Astrocyte of the hippocampus (primary cell): ENCODE data around the gene TANGO2.
A peak's percentile ranks its signal among the peaks of the same experiment; 100 is the strongest.

Experiments
- DNase-seq: peaks from one replicate; pipeline ENCODE4 v3.0.0; 2011; ENCODE audit warnings: low read depth, low spot score

Gene TANGO2

DNA sequence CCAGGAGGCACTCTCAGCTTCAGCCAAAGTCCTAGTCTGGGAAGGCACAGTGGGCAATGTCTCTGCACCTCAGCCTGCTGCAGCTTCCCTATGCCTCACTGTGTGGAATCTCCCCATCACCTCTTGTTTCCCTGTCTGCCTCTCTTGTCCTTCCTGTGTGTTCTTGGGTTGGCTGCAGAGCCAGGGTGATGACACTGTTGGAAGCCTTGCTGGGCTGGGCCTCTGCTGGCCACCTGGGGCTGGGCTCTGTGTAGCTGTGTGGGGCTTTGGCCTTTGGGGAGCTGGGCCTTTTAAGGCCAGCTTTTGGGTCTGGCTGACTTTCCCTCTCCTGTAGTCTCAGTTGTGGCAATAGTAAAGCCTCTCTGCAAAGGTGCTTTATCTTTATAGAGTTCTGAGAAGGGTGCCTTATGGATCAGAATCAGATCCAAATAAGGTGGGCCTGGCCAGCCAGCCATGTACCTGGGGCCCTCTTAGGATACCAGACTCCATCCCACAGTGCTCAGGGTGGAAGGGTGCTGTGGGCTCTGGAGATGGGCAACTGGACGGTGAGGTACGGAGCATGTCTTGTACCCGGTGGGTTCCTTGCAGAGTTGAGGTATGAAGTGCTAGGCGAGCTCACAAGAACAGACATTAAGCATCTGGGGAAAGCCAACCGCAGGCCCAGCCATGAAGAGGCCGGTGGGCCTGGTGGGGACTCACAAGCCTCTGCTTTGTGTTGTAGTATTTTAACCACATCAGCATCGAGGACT lies 84.7 kb downstream of the TANGO2 start:
- DNase-seq, result no peak

DNA sequence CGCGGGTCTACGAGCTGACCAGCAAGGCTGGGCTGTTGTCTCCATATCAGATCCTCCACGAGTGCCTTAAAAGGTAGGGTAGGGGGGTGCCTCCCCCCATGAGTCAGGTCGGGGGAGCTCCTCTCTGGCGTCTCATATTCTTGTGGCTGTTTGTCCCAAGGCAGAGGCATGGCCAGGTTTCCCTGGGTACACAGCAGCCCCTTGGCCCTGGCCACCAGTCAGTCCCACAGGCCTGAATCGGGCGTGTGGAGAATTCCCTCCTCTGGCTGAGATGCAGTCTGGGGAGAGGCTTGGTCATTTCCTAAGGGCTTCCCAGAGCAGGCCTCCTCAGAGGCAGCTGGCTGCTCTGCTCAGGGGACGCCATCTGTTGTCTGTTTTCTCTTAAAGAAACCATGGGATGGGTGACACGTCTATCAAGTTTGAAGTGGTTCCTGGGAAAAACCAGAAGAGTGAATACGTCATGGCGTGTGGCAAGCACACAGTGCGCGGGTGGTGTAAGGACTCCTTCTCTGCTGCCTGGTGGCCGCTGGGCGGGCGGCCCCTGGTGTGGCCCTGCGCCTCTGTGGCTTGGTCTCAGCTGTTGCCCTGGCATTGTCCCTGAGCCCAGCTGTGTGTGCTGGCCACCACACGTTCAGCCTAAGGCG lies 85.4 kb downstream of the TANGO2 start:
- DNase-seq, result no peak

GRCh38 chr22:20106849-20107237 lies 85.9 kb downstream of the TANGO2 start:
- DNase-seq, result no peak

- DNase-seq, result no peak
Measured at GRCh38 chr22:20107471-20107901, 86.6 kb downstream of the TANGO2 start.

DNA sequence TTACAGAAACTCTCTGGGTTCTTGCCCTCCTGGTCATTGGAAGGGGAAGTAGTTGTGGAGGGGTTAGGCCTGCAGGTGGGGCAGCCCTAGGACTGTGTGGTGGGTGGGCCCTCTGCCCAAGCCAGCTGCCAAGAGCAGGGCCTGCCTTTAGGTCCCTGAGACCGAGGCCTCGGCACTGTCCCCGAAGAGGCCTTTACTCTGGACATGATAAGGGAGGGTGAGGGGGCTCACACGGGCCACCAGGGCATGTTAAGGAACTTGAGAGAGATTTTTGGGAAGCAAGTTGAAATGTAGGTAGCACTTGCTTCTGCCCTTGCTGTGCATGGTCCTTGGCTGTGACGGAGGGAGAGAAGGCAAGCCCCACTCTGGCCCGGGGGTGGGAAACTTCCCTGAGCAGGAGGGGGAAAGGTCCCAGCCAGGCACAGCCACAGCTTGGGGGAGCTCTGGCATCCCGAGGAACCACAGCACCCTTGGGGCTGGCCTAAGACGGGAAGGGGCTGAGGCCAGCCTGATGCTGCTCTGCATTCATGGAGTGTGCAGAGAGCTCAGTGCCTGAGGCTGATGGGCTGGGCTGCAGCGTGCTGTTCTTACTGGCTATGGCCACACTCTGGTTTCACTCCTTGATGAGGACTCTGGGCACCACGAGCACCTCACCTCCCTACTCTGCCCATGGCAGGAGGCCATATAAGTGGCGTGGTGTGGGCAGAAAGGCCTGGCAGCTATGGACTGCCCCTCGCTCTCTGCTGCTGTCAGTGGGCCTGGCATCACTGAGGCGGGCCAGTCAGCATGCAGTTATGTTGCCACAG lies 87.2 kb downstream of the TANGO2 start:
- no peak for DNase-seq

DNA sequence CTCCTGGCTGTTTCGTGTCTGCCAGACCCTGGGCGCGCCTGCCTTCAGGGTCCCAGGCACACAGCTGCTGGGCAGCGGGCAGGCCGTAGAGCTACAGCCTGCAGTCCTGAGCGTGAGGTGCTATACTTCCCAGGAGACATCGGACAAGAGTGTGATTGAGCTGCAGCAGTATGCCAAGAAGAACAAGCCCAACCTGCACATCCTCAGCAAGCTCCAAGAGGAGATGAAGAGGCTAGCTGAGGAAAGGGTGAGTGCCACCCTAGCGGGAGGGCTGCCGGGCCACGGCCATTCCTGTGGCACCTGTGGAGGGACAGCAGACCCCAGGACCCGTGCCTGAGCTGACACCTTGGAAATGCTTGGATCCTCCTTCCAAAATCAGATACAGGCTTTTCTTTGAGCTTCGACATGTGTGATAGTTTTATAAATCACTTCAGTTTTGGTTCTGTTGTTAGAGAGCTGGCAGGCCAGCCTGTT lies 87.9 kb downstream of the TANGO2 start:
- DNase-seq, result no peak

DNA sequence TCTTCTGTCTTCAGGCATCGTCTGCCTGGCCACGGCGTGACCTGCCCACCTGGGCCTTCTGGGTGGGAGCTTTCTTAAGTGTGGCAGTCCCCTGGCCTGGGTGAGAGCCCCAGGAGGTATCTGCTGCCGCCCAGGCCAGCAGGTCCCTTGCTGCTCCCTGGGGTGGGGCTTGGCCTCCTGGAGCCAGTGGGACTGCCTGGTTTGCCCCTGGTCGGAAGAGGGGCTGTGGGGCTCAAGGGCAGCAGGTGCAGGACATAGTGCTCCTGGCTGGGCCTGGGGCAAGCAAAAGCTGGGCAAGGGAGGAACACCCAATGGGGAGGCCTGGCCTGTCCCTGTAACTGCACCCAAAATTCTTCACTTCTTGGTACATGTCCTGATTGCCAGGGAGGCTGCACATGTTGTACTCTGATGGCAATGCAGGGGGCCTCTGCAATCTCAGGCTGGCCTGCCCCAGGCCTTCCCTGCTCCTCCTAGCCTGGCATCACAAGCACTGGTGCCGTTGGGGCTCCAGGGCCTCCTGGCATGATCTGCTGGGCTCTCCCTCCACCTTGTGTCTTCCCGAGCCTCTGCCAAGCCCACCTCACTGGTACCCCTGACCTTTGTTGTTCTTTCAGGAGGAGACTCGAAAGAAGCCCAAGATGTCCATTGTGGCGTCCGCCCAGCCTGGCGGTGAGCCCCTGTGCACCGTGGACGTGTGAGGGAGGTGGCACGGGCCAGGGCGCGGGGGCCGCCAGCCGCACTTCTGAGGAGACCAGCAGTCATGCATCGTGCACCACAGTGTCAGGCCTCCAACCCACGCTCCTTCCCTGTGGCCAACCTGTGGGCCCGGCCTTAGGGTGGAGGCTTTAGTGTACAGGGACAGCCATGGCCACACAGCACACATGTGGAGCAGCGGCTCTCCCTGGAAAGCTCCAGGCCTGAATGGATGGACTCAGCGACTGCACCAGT lies 88.8 kb downstream of the TANGO2 start:
- no peak for DNase-seq

- no peak for DNase-seq
Measured at GRCh38 chr22:20110359-20110985, 89.6 kb downstream of the TANGO2 start.

DNA sequence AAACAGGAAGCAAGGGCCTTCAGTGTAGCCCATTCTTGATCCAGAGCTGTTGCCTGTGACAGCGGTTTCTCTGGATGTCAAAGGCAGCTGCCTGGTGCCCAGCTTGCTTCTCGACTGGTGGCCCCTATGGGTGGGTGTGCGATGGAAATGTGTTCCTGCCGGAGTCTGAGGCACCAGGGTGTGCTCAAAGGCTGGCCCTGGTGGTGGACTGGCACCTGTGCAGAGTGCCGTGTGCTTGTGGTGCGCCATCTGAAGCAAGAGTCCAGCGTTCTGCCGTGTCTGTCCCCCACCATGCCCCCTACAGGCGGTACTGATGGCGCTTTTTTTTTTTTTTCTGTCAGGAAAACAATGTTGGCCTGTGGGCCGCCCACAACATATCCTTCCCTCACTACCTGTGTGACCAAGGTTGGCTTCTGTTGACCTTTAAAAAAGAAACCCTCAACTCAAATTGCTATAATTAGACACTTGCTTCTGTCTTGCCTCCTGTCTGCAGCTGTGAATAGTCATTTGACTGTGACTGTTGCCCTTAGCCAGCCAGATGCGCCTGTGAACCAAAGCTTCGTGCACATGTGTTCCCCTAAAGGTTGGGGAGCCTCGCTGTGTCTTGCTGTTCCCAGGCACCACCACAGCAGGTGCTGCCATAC lies 90.3 kb downstream of the TANGO2 start:
- DNase-seq, result peak; percentile 39

DNA sequence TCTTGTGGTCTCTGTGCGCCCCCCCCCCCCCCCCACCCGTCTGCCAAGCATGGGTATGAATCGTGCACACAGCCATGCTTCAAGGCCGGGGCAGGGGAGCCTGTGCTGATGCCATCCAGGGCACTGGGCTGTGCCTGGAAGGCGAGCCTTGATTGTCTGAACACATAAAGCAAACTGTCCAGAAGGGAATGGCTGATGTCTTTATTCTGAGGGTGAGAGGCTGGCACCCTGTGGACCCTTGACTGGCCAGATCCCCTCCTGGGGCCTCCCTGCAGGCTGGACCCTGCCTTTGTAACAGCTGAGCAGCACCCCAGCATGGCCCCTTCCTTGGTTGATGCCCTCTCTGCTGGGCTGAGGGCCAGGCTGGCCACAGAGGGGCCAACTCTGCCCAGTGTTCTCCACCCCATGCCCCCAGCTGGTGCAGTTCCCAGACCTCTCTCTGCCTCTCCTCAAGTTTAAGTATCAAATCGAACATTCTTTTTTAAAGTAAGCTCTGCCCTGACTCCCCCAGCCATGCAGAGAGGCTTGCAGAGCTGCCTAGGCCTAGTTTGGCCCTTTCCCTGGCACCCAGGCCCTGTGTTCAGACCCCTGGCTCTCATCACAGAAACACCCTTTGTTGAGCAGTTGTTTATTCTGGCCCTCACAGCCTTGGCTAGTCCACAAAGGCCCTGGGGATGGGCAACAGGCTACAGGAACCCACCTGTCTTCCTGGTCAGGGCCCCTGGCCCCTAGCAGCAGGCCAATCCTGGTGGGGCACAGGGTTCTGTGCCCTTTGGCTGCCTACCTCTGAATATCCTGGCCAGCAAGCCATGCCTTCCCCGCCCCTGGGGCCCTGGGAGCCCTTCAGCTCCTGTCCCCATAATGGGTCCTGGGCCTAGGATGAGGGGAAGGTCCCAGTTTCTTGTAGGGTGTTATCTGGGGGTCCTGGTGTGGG lies 91.0 kb downstream of the TANGO2 start:
- DNase-seq, result no peak

- no peak for DNase-seq
Measured at GRCh38 chr22:20112623-20113511, 92.0 kb downstream of the TANGO2 start.

GRCh38 chr22:20113551-20114310 lies 92.8 kb downstream of the TANGO2 start:
- DNase-seq, result no peak

DNA sequence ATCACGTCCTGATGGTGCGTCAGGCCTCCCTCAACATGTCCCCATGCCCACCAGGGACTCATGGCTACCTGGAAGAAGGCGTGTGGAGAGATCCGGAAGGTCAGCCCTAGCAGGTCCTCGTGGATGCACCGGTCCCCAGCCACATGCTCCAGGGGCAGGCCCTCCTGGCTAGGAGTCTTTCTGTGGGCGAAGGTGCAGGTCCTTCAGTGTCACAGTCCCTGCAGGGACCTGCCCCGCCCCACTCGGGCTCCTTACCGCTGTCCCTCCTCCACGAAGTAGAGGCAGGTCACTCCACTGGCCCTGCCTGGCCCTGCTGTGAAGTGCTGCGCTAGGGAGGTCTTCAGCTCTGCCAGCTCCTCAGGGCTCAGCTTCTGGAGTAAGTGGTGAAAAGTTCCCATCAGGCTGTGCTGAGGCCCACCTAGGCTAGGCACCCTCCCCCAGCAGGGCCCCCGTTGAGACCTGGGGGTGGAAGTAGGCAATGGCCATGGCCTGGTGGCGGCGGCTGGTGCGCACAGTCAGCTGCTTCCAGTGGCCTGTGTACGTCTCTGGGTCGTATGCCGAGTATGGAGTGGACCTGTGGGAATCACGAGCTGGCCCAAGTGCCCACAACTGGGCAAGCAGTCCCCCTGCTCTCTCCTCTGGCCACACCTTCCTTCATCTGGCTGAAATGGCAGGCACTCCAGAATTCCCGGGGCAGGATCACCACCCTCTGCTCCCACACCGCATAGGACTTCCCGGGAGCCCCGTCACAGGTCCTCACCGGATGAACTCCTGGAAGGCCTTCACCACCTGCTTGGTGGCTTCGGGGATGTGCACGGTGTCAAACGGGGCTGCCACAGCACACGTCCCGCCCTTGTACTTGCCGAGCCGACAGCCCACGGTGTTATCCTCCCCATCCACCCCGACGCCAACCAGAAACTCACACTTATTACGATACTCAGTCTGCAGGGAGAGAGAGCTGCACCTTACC lies 93.9 kb downstream of the TANGO2 start:
- no peak for DNase-seq

- DNase-seq, result no peak
Measured at GRCh38 chr22:20115691-20116375, 94.9 kb downstream of the TANGO2 start, which contains the start of gene RANBP1. Gene RANBP1 (plus strand): TSS chr22:20116104. CDS start chr22:20116185, 81 bp downstream.

GRCh38 chr22:20116376-20116950 lies 95.6 kb downstream of the TANGO2 start:
- no peak for DNase-seq
